GM11168 (cell line): ENCODE data around the gene CXXC5.

Experiments
- in situ Hi-C: fragments of 300-500 bp; cut with MboI; formaldehyde crosslinking; loops from one replicate; pipeline ENCODE4 v1.12.0; 2022; ENCODE audit warnings: low sequenced_read_pairs; ENCODE audit not compliant: unreplicated experiment

CXXC5 gene

DNA sequence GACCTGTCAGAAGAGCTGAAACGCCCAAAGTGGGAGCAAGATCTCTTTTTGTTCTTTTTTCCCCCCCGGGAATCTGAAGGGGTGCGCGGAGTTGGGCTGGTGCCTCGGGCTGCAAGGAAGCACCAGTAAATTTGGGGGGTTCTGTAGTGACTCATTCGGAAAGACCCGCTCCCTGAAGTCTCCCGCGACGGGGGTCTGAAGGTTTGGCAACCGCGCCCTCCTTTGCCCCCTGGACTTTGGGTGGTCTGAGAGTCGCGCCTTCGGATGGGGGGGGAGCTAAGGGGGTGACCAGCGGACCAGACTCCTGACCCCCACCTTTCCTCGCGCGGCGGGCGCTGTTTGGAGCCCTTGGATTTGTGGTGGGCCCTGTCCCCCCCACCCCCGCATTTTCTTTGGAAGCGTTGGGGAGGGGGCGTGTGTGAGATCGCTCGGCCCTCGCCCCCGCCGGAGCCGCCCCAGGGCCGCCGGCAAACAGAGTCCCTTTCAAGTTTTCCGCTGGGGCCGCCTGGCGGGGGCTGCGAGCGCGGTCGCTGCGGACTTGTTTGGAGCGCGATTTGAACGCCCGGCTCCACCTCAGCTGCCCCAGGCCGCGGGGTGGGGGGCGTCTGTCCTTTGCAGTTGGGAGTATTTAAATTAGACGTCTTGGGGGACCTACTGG, 2.0 kb downstream of the CXXC5 start:
- in situ Hi-C loops = no loop called here

DNA sequence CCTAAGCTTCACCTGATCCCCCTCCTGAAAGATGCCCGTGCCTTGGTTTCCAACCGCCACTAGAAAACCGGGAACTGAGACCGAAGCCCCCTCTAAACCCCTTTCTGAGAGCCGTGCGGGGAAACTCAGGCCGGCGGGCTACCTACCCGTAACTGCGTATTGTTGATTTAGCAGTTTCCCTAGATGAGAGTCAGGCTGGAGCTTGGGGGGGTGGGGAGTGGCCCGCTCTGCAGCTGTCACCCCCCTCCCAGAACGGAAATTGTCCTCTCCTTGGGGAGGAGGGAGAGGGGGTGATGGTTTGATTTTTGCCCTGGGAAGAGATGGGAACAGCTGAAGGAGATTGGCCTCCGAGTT, 2.5 kb downstream of the CXXC5 start:
- in situ Hi-C loops = no loop called here

- in situ Hi-C loops = no loop called here
Observed at GRCh38 chr5:139651043-139651834, 3.1 kb downstream of the CXXC5 start.

DNA sequence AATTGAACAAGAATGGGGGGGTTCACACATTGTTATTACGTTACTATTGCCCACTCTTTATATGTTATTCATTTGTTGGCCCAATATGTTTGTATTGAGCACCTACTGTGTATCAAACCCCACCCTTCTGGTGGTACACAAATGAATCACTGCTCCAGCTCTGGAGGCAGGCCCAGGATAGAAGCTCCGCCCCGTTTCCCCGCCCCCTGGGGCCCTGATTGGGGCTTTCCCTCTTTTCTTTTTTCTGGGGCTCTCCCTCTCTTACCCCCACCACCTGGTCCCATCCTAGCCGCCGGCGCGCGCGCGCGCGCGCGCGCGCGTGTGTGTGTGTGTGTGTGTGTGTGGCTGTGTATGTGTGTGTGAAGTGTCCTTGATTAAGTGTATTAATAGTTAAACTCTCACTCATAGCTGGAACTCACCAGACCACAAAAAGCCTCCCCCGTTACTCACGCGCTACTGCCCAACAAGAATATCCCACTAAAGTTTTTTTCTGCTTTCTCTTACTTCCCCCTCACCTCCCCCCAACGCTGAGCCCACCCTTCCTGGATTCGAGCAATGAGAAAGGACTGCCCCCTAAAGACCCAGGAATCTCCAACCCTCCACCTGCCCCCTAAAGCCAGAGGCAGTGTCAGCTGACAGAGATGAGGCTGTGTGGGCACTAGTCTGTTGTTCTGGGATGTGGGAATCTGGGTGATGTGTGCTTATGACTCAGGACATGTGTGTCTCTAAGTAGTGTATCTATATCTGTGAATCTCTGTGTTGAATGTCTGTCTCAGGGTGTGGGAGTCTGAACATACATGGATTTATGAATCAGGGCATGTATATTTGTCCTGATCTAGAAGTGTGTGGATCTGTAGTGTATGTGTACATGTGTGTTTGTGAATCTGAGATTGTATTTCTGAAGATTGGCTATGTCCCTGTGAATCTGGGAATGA, 4.0 kb downstream of the CXXC5 start:
- in situ Hi-C loops = no loop called here

DNA sequence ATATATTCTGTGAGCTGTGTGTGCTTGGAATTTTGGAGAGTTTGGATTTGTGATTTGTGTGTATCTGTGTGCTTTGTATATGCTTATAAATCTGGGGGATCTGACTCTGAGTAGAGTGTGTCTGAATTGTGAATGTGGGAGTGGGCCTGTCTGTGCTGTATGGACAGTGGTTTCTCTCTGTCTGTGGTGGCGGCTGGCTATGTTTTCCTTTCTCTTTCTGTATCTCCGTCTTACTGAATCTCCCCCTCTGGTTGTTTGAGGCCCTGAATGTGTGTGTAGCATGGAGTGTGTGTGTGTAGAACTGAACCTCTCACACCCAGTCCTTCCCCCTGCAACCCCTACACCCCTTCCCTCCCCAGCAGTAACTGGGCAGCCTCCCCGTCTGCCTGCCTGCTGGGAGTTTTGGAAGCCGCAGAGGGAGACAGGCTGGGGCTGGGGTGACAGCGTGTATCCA, 4.7 kb downstream of the CXXC5 start:
- in situ Hi-C loops = no loop called here

GRCh38 chr5:139653616-139654015, 5.5 kb downstream of the CXXC5 start:
- in situ Hi-C loops = no loop called here

DNA sequence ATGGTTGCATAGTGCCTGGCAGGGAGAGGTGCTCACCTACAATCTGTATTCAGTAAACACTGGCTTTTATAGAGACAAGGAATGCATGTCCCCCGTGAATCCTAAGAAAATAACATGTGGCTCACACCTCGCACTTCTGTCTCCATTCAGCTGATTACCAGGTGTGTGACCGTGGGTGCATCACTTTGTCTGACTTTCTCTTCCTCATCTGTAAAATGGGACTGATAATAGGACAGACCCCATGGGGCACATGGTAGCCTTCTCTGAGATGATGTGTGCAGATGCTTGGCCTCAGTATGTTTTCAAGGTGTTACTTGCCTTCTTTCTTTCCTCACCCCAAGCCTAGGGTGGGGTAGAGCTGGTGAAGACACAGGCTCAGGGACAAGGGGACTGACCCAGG, 6.3 kb downstream of the CXXC5 start:
- in situ Hi-C loops = no loop called here

- in situ Hi-C loops = no loop called here
Observed at GRCh38 chr5:139654871-139655491, 6.8 kb downstream of the CXXC5 start.

DNA sequence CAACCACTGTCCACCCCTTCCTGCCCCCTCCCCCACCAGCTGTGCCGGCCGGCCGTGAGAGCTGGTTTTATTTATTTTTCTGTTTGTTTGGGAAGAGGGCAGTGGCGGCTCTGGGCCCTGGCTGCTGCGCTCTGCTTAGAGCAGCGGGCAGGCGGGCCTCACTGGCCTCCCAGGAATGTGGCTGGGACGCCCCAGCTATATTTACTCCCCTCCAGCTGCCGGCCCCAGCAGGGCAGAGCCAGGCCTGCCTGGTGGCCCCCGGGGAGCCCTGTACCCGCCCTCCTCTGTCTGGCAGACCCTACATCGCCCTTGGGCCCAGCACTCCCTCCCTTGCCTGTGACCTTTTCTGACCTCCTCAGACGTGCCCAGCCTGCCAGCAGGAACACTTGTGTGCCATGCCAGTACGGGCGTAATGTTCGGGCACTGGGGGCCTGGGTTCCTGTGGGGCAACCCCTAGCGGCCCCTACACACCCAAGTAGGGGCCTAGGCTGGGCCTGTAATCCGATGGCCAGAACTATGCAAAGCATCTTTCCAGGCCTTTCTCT, 7.7 kb downstream of the CXXC5 start:
- in situ Hi-C loops = no loop called here

DNA sequence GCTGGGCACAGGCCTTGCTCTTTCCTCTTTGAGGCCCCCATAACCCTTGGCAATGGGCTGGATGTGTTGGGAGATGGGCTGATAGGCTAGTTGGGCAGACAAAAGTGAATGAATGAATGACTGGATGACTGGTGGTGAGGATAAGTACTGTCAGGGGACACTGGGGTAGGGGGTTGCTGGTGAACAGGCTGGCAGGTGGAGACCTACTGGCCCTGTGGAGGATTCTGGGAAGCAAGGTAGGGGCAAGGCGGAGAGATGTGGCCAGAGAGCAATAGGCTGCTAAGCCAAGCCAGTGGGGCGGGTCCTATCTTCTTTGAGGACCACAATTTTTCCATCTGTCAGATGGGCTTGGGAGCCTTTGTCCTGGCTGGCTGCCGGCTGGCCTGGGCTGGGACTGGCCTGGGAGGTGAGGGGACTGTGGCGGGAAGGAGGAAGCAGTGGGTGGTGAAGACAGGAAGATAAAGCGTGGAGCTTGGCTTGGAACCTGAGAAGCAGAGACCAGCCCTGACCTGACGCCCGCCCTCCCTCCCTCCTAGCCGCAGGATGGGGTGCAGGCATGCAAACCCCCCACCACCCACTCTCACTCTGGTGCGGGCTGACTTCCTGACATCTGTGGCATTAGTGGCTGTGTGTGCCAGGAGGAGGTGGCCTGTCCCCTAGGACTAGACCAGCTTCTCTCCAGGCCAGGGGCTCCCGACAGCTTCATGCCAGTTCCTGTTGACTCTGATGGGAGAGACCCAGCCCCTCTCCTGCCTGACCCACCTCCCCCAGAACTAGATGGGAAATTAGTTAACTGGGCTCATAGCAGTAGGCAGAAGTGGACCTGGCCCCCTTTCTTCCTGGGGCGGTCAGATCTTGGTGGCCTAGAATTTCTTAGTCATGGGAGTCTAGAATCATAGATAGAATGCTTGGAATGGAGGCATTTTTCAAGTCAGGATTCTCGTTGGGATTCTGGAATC, 9.5 kb downstream of the CXXC5 start:
- in situ Hi-C loops = no loop called here

GRCh38 chr5:139658501-139658927, 10.4 kb downstream of the CXXC5 start:
- in situ Hi-C loops = no loop called here

DNA sequence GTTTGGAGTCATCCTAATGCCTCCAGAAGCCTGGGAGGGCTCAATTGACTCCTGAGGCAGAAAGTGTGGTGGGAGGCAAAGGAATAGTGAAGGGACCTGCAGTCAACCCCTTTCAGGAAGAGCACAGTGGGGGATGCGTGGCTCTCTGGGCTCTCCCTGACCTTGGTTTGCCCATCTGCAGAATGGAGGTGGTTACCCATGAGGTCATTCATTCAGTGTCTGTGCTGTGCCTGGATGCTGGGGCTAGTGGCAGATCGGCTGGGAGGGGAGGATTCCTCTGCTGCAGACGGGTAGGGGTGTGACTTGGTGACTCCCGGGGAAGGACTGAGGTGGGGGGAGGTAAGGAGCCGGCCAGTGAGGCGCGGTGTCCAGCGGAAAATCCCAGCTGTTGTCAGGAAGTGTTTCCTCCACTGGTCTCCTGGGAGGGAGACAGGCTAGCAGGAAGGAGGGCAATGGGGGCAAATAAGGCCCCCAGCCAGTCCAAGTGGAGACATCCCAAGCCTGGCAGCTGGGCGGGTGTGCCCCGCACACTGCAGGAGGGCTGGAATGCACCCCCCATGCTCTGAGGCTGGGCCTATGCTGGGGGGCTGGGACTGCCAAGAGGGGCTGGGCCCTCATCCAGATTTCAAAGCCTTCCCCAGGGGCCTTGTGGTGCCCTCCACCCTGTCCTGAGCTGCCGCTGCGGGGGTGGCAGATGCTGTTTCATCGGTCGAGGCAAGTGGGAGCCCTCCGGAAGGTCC, 10.9 kb downstream of the CXXC5 start:
- in situ Hi-C loops = no loop called here

DNA sequence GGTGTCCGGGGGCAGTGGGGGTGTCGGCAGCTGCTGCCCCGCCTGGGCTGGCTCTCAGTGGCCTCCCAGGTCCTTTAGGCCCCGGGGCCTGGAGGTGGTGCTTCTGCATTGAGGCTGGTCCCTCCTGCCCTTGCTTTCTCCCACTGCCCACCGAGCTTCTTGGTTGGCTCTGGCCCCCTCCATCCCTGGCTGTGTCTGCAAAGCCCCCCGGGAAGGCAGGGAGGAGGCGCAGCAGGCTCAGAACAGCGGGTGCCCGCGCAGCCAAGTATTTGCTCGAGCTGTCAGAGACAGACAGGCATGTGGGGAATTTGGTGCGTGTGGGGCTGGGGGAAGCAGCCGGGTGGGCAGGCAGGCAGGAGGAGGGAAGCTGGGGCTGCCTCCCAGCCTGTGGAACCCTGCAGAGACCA, 11.5 kb downstream of the CXXC5 start:
- in situ Hi-C loops = no loop called here

GRCh38 chr5:139660105-139660922, 12.2 kb downstream of the CXXC5 start:
- in situ Hi-C loops = no loop called here

- in situ Hi-C loops = no loop called here
Observed at GRCh38 chr5:139660923-139661814, 13.0 kb downstream of the CXXC5 start.

GRCh38 chr5:139662617-139663016, 14.5 kb downstream of the CXXC5 start:
- in situ Hi-C loops = no loop called here
